H9 (cell line): Measurements from ENCODE around the gene CCL20. TPM values are rescaled to one million over a fixed set of nuclear protein-coding genes. Genes with fewer than 3 reads are reported as not detected.

Experiments
- DNase-seq: peaks from one replicate; pipeline ENCODE4 v3.0.0-alpha.2; 2017
- H2AFZ ChIP-seq: one replicate; pipeline ENCODE4 v1.6.1; 2013; ENCODE audit warnings: mild to moderate bottlenecking, low read length, control low read depth, moderate library complexity
- H2AK5ac ChIP-seq: 2 replicates; pipeline ENCODE4 v1.6.1; 2013; ENCODE audit warnings: low read length, control low read depth, mixed read lengths; ENCODE audit not compliant: insufficient read length
- H2BK120ac ChIP-seq: one replicate; pipeline ENCODE4 v1.6.1; 2013; ENCODE audit warnings: low read depth, mild to moderate bottlenecking, low read length, control low read depth, inconsistent platforms; ENCODE audit not compliant: poor library complexity, severe bottlenecking
- H2BK12ac ChIP-seq: 2 replicates; pipeline ENCODE4 v1.6.1; 2013; ENCODE audit warnings: low read length, control low read depth, mixed read lengths, low read depth; ENCODE audit not compliant: insufficient read length
- H2BK15ac ChIP-seq: 2 replicates; pipeline ENCODE4 v1.6.1; 2013; ENCODE audit warnings: low read depth, low read length, control low read depth
- H2BK20ac ChIP-seq: one replicate; pipeline ENCODE4 v1.6.1; 2013; ENCODE audit warnings: low read depth, mild to moderate bottlenecking, low read length, control low read depth, inconsistent platforms; ENCODE audit not compliant: poor library complexity, severe bottlenecking
- H2BK5ac ChIP-seq: 2 replicates; pipeline ENCODE4 v1.6.1; 2013; ENCODE audit warnings: low read length, control low read depth, mixed read lengths; ENCODE audit not compliant: insufficient read length
- H3K14ac ChIP-seq: 2 replicates; pipeline ENCODE4 v1.6.1; 2013; ENCODE audit warnings: low read length, control low read depth; ENCODE audit not compliant: insufficient read depth
- H3K18ac ChIP-seq: 2 replicates; pipeline ENCODE4 v1.6.1; 2013; ENCODE audit warnings: low read depth, mild to moderate bottlenecking, mixed read lengths, low read length, control low read depth; ENCODE audit not compliant: insufficient read length
- H3K23ac ChIP-seq: 2 replicates; pipeline ENCODE4 v1.6.1; 2013; ENCODE audit warnings: low read length, control low read depth, mixed read lengths, low read depth; ENCODE audit not compliant: insufficient read length
- H3K23me2 ChIP-seq: 2 replicates; pipeline ENCODE4 v1.6.1; 2013; ENCODE audit warnings: low read depth, mild to moderate bottlenecking, mixed read lengths, low read length, control low read depth; ENCODE audit not compliant: insufficient read length, poor library complexity, severe bottlenecking
- H3K27ac ChIP-seq: 2 replicates; pipeline ENCODE4 v1.5.1; 2013; ENCODE audit warnings: low read length, control low read depth, mixed read lengths, low read depth; ENCODE audit not compliant: insufficient read length
- H3K27me3 ChIP-seq: 2 replicates; pipeline ENCODE4 v1.6.1; 2013; ENCODE audit warnings: low read length, control low read depth, inconsistent platforms; ENCODE audit not compliant: insufficient read depth
- H3K4ac ChIP-seq: 2 replicates; pipeline ENCODE4 v1.6.1; 2013; ENCODE audit warnings: low read depth, mild to moderate bottlenecking, control low read depth, inconsistent platforms, low read length, moderate library complexity
- H3K4me1 ChIP-seq: 2 replicates; pipeline ENCODE4 v1.6.1; 2013; ENCODE audit warnings: low read length, control low read depth, inconsistent platforms; ENCODE audit not compliant: insufficient read depth
- H3K4me2 ChIP-seq: 2 replicates; pipeline ENCODE4 v1.6.1; 2013; ENCODE audit warnings: low read length, control low read depth, mixed read lengths; ENCODE audit not compliant: insufficient read length, insufficient read depth
- H3K56ac ChIP-seq: 2 replicates; pipeline ENCODE4 v1.6.1; 2013; ENCODE audit warnings: low read depth, mild to moderate bottlenecking, mixed read lengths, low read length, control low read depth; ENCODE audit not compliant: insufficient read length
- H3K79me1 ChIP-seq: 2 replicates; pipeline ENCODE4 v1.6.1; 2013; ENCODE audit warnings: low read depth, mild to moderate bottlenecking, moderate library complexity, low read length, control low read depth, inconsistent platforms; ENCODE audit not compliant: insufficient read depth, poor library complexity, severe bottlenecking
- H3K79me2 ChIP-seq: 2 replicates; pipeline ENCODE4 v1.6.1; 2013; ENCODE audit warnings: low read length, control low read depth, inconsistent platforms; ENCODE audit not compliant: insufficient read depth
- H3K9ac ChIP-seq: 2 replicates; pipeline ENCODE4 v1.6.1; 2013; ENCODE audit warnings: low read length, control low read depth, mixed read lengths; ENCODE audit not compliant: insufficient read length; ENCODE audit errors: extremely low read depth
- H3K9me3 ChIP-seq: one replicate; pipeline ENCODE4 v1.6.1; 2013; ENCODE audit warnings: low read depth, low read length, inconsistent platforms; ENCODE audit not compliant: control insufficient read depth
- H3T11ph ChIP-seq: one replicate; pipeline ENCODE4 v1.6.1; 2013; ENCODE audit warnings: mild to moderate bottlenecking, low read length, control low read depth, inconsistent platforms
- H4K20me1 ChIP-seq: one replicate; pipeline ENCODE4 v1.6.1; 2013; ENCODE audit not compliant: control insufficient read depth, insufficient read length, insufficient read depth
- H4K5ac ChIP-seq: 2 replicates; pipeline ENCODE4 v1.6.1; 2013; ENCODE audit warnings: low read depth, mild to moderate bottlenecking, mixed read lengths, low read length, control low read depth; ENCODE audit not compliant: insufficient read length
- H4K8ac ChIP-seq: replicated peaks from 2 replicates; pipeline ENCODE4 v1.6.1; 2013; ENCODE audit warnings: low read length, control low read depth, mixed read lengths, low read depth; ENCODE audit not compliant: insufficient read length
- H4K91ac ChIP-seq: 2 replicates; pipeline ENCODE4 v1.6.1; 2013; ENCODE audit warnings: low read depth, mild to moderate bottlenecking, moderate library complexity, mixed read lengths, low read length, control low read depth; ENCODE audit not compliant: insufficient read length
- H3K27ac Mint-ChIP-seq, 3 experiments: 2 replicates in 2 of 3; 3 replicates in 1 of 3; pipeline ENCODE4 v1.8.0; 2020 to 2021; ENCODE audit warnings: mixed read lengths in 3 of 3, mild to moderate bottlenecking in 1 of 3, moderate library complexity in 1 of 3
- H3K27me3 Mint-ChIP-seq: 2 replicates; pipeline ENCODE4 v1.8.0; 2021; ENCODE audit warnings: low read depth, mild to moderate bottlenecking, moderate library complexity, mixed read lengths
- H3K36me3 Mint-ChIP-seq, 3 experiments: 2 replicates in 2 of 3; 3 replicates in 1 of 3; pipeline ENCODE4 v1.8.0; 2020 to 2021; ENCODE audit warnings: low read depth in 3 of 3, mixed read lengths in 3 of 3; ENCODE audit not compliant: insufficient read depth in 1 of 3
- H3K4me1 Mint-ChIP-seq, 2 experiments: 2 replicates each; pipeline ENCODE4 v1.8.0; 2020; ENCODE audit warnings: mixed read lengths in 2 of 2
- H3K4me3 Mint-ChIP-seq, 2 experiments: 2 replicates in 1 of 2; 3 replicates in 1 of 2; pipeline ENCODE4 v1.8.0; 2020 to 2021; ENCODE audit warnings: mild to moderate bottlenecking in 2 of 2, mixed read lengths in 2 of 2, moderate library complexity in 1 of 2
- H3K9me3 Mint-ChIP-seq, 2 experiments: 2 replicates in 1 of 2; 3 replicates in 1 of 2; pipeline ENCODE4 v1.8.0; 2020; ENCODE audit warnings: mild to moderate bottlenecking in 2 of 2, mixed read lengths in 2 of 2, moderate library complexity in 1 of 2
- CTCF ChIP-seq: fragments of 200-600 bp; sonication (generic); conservative IDR thresholded peaks from 3 replicates; pipeline ENCODE4 v1.8.0; 2021; ENCODE audit warnings: antibody characterized with exemption, mild to moderate bottlenecking
- WGBS: extraction: QIAGEN DNeasy Blood & Tissue Kit; methylation state at CpG from one replicate; pipeline ENCODE4 v1.1.7; 2013; ENCODE audit warnings: missing lambda C conversion rate, low lambda C conversion rate, mixed read lengths; ENCODE audit not compliant: insufficient read length; ENCODE audit errors: extremely low coverage; 5-methylcytosine and 5-hydroxymethylcytosine counted together
- total RNA-seq: library from RNA; stranded (reverse); gene quantifications from 2 replicates; pipeline ENCODE4 v1.2.1, GENCODE V29; 2021

CCL20 gene
- total RNA-seq, 1 experiment from 2014 or later, result not detected

GRCh38 chr2:227822416-227823003 lies 8.9 kb downstream of the CCL20 start:
- TF ChIP-seq CTCF, result no peak
- no peak overlapping the region for H3K56ac ChIP-seq
- H3K4me1 Mint-ChIP-seq, result peaks cover 15 to 20% of the 10 kb centered on the region in 2 experiments
- no peak overlapping the region for H3K4ac ChIP-seq
- no peak overlapping the region for H3K9ac ChIP-seq
- H4K20me1 ChIP-seq, result no peaks in the 10 kb centered on the region
- H3K4me3 Mint-ChIP-seq, result no peak overlapping the region
- no peaks in the 10 kb centered on the region for H3K36me3 Mint-ChIP-seq
- no peak overlapping the region for H2BK20ac ChIP-seq
- no peak overlapping the region for H4K8ac ChIP-seq
- no peak overlapping the region for H2BK12ac ChIP-seq
- H3K79me1 ChIP-seq, result no peaks in the 10 kb centered on the region
- no peaks in the 10 kb centered on the region for H3K9me3 ChIP-seq
- H3K9me3 Mint-ChIP-seq, result no peaks in the 10 kb centered on the region; a peak in 1 of 5 replicates
- no peak overlapping the region for H4K5ac ChIP-seq
- H3T11ph ChIP-seq, result no peak overlapping the region
- H2BK5ac ChIP-seq, result no peak overlapping the region
- H4K91ac ChIP-seq, result no peak overlapping the region
- no peak overlapping the region for H3K23ac ChIP-seq
- no peak for DNase-seq
- H3K18ac ChIP-seq, result no peak overlapping the region
- H2AFZ ChIP-seq, result no peak overlapping the region
- H2BK15ac ChIP-seq, result no peak overlapping the region
- no peak overlapping the region for H3K27ac ChIP-seq
- no peak overlapping the region for H3K27ac Mint-ChIP-seq
- peaks cover 5% of the 10 kb centered on the region for H3K4me1 ChIP-seq
- no peak overlapping the region for H3K14ac ChIP-seq
- H3K23me2 ChIP-seq, result no peaks in the 10 kb centered on the region
- no CpG with 5 or more reads among the region's 2 CpGs for WGBS
- no peak overlapping the region for H3K4me2 ChIP-seq
- no peaks in the 10 kb centered on the region for H3K79me2 ChIP-seq
- H2AK5ac ChIP-seq, result no peak overlapping the region
- H3K27me3 ChIP-seq, result no peaks in the 10 kb centered on the region
- H2BK120ac ChIP-seq, result no peak overlapping the region
- no peaks in the 10 kb centered on the region; the same call in 1 of the 2 replicates for H3K27me3 Mint-ChIP-seq
